ENCODE results near the gene EML5.
"Not testable (repeated sequence)": the region's sequence is repeated elsewhere in the genome, so short reads cannot be mapped to it uniquely, and the experiment has no call there.

The EML5 gene

GRCh38 chr14:88799522-88799921, 6.8 kb upstream of the EML5 start:
- no peak for DNase-seq

- DNase-seq: no peak
Measured at GRCh38 chr14:88798156-88798555, 5.4 kb upstream of the EML5 start.

DNA sequence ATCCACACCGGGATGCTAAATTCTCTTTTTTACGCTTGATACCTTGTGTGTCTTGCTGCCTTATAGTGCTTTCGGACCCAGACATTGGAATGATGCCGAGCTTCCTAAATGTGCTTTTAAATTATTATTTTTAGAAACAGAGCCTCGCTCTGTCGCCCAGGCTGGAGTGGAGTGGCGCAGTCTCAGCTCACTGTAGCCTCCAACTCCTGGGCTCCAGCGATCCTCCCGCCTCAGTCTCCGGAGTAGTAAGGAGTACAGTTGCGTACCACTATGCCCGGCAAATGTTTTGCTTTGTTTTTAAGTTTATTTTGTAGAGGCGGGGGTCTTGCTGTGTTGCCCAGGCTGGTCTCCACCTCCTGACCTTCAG, 489 bp upstream of the EML5 start:
- no peak for DNase-seq

DNA sequence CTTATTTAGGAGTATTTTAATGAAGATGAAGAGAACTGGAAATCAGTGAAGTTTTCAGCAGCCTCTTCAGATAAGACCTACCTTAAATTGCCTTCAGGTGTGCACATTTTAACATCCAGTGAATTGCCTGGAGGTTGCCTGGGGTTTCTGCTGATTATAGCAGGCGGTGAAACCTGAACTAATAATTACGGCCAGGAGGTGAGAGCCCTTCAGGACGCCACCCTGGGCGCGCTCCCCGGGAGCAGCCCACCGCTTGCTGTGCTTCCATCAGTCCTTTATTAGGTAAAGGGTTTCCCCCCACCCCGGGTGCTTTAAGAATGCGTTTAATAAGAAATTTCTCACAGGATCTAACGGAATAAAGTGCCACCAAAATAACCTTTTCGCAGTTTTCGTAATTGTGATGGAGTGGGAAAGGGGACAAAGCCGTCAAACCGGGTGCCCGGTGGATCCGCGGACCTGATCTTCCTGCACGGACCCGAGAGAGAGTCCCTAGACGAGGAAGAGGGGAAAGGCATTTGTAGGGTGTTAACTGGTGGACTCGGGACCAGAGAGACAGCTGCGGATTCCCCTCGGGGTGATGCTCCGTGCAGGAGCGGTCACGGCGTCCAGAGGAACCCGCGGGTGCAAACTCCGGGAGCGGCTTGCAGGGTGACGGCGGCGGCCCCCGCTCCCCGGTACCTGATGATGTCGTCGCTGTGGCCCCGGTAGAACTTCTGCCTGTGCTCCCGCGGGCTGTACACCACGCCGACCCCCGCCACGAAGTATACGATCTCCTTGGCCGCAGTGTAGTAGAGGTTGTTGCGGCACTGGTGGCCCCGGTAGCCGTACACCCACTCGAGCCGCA, 902 bp downstream of the EML5 start:
- no peak for DNase-seq

- DNase-seq: no peak
Measured at GRCh38 chr14:88791252-88791621, 1.5 kb downstream of the EML5 start.

DNA sequence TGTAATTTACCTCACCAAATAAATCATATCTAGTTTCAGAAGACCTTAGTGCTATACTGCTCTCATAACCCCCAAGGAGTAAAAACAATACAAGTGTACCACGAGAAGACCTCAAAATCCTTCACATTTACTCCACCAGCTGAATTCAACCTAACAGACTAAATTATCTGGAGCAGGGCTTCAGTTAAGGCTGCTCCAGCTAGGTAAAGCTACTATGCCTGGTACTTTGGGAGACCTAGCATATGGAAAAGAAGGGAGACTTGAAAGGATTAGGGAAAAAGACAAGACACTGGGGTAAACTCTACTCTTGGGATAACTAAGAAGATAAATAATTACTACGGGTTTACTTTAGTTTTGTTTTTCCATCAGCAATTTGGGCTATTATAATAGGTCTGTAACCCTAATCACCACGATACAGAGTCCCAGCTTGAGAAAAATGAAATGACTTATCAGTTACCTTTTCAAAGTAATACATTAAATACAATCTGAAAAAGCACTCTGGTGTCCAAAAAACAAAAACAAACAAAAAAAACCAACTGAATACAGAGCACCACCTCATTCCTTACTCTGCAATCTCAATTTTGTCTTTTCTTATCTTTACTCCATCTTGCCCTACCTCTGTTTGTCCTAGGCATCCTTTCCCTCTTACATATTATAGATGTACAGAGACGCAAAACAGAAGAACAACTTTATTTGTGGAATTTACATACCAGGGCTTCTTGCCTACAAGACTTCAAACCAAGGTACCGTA, 2.1 kb downstream of the EML5 start:
- no peak for DNase-seq

GRCh38 chr14:88789573-88789972, 3.2 kb downstream of the EML5 start:
- DNase-seq: not testable (repeated sequence)

- DNase-seq: no peak
Measured at GRCh38 chr14:88786715-88787114, 6.0 kb downstream of the EML5 start.

DNA sequence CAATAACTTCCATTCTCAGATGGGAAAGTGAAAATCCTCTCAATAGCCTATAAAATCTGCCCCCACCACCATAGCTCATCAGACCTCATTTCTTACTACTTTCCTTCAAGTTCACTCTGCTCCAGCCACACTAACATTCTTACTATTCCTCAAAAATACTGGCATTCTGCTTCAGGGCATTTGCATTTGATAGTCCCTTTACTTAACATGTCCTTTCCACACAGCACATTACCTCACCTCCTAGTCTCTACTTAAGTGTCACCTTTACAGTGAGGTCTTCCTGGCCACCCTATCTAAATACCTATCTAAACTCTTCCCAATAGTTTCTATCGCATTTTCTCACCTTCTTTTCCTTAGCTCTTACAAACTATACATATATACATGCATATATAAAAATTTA, 6.8 kb downstream of the EML5 start:
- DNase-seq: no peak

GRCh38 chr14:88775532-88775931, 17.2 kb downstream of the EML5 start:
- DNase-seq: no peak

- no peak for DNase-seq
Measured at GRCh38 chr14:88770736-88771135, 22.0 kb downstream of the EML5 start.

DNA sequence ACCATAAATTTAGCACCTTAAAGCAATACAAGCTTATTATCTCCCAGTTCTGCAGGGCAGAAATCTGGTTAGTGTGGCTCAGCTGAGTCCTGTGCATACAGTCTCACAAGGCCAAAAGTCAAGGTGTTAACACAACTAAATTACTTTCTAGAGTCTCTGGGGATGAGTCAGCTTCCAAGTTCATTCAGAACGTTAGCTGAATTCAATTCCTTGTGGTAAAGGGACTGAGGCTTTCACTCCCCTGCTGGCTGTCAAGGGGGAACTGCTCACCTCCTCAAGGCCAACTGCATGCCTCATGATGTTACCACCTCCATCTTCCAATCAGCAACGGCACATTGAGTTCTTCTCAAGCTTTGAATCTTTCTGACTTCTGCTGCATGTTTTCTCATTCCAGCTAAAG, 27.6 kb downstream of the EML5 start:
- DNase-seq: no peak

DNA sequence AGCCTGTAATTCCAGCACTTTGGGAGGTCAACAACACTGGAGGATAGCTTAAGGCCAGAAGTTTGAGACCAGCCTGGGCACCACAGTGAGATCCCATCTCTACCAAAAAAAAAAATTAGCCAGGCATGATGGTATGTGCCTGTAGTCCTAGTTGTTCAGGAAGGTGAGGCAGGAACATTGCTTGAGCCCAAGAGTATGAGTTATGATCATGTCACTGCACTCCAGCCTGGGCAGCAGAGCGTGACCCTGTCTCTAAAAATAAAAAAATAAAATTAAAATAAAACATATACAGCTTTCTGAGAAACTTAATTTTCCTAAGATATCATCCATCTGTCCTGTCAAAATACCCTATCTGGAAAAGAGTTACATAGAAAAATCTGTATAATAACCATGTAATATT, 38.9 kb downstream of the EML5 start:
- no peak for DNase-seq

DNA sequence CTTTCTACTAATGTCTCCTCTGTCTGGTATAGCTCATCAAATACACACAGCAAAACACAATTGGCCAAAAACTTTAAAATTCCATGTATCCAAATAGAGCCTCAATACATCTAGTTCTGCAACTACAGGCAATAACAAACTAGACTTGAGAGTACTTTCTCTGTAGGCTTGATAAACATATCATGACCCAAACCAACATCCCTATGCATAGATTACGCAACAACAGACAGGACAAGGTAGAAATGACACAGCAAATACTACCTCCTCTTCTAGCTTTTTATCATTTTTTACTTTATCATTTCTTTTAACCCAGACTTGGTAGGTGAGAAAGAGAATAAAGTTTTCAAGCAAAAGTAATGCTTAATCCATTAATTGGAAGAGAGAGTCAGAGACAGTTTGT, 41.8 kb downstream of the EML5 start:
- no peak for DNase-seq

- DNase-seq: no peak
Measured at GRCh38 chr14:88750413-88750812, 42.3 kb downstream of the EML5 start.

DNA sequence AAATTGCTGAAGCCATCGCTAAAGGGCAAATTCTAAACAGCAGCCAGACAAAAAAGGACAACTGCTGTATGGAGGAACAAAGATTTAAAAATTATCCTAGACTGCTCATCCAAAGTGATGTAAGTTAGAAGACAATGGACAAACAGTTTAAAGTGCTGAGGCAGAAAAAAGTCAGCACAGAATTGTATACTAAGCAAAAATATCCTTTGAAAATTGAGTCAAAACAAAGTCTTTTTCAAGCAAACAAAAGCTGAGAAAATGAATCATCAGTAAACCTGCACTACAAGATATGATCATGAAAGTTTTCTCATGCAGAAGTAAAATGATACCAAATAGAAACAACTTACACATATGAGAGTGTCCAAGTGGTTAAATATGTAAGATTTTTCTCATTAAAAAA, 43.6 kb downstream of the EML5 start:
- DNase-seq: no peak

DNA sequence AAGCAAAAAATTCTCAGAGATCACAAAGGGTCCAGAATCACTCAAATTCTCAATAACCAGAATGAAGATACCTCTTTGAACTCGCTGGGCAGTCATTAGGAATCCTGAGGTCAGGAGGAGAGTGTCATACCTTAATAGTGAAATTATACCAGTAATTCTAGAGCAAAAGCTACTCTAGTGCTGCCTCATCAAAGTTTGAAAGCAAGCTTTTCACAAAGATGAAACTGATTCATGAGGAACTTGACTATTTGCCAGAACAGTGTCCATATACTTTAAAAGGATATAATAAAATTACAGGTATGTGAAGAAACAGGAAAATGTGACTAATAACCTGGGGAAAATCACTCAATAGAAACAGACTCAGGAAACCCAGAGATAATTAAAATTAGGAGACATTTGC, 44.5 kb downstream of the EML5 start:
- DNase-seq: no peak

DNA sequence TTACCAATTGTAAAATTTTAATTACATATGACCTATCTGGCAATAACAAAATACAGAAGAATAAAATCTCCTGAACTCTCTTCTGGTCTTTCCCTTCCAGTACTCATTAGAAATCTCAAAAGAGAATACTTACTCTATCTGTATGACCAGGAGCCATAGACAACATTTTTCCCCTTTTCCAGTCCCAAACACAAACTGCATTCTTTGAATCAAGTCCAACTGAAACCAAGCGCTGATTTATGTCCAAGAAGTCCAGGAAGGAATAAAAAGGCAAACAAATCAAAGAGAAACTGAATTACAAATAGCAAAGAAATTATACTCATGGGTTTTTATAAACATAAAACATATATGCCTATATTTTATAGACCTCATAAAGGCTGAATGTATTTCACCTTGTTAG, 46.7 kb downstream of the EML5 start:
- DNase-seq: no peak

DNA sequence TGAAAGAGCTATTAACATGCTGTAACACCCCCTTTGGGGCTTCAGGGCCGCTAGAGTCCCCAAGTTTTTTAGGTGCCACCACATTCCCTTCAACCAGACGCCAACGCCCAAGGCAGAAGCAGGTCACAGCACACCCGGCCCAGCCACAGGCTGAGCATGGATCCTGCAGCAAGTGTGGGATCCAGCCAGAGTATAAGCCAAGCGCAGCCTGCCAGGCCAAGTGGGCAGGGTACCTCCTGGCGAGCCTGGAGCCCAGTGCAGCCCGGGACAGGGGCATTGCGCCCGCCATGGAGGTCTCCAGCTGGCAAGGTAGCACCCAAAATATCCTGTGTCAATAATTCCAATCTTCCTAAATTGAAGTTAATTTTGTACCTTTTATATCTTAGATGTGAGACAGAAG, 55.5 kb downstream of the EML5 start:
- DNase-seq: no peak

- no peak for DNase-seq
Measured at GRCh38 chr14:88733121-88733520, 59.6 kb downstream of the EML5 start.

DNA sequence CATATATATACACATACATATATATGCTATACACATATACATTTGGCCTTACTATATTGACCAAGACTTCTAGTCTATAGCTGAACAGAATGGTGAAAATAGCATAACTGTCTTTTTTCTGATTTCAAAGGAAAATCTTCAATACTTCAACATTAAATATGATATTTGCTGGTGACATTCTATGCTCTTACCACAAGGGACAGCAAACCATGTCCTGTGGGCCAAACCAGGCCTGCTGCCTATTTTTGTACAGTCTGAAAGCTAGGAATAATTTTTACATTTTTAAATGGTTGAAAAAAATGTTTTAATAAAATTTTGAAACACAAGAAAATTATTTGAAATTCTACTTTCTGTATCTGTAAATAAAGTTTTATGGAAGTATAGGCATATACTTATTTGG, 63.6 kb downstream of the EML5 start:
- no peak for DNase-seq

DNA sequence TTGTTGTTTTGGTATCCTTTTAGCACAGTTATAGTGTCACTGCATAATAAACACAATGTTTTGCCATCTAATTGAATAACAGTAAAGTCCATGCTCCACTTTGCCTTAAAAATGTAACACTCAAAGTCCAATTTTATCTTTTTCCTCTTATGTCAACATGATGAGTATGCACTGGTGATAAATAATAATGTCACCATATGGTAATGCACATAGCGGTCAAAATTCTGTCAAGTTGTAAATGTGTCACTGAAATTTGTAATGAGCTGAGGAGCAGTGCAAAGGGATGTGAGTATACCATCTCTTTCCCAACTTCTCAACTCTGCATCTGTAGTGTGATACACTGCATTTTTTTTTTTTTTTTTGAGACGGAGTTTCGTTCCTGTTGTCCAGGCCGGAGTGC, 65.7 kb downstream of the EML5 start:
- no peak for DNase-seq

GRCh38 chr14:88710709-88711108, 82.0 kb downstream of the EML5 start:
- no peak for DNase-seq

DNA sequence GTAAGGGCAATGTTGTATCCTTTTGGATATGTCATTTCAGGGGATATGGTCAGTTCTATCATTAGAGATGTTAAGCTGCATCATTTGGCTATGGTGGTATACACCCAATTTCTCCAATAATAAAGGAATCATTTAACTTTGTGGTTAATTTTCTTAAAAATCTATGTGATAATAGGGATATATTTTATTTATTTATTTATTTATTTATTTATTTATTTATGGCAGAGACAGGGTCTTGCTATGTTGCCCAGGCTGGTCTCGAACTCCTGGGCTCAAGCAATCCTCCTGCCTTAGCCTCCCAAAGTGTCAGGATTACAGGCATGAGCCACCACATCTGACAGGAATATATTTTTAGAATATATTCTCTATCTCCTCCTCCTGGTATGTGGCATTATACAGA, 85.7 kb downstream of the EML5 start:
- DNase-seq: no peak

- no peak for DNase-seq
Measured at GRCh38 chr14:88706425-88706824, 86.3 kb downstream of the EML5 start.
